GM18517 (cell line): ENCODE results near the gene TAT.

Source experiments
- ATAC-seq: cut with Tn5 transposase; IDR thresholded peaks from one replicate; pipeline ENCODE4 v1.9.1; 2021; ENCODE audit warnings: mild to moderate bottlenecking, moderate library complexity; ENCODE audit not compliant: unreplicated experiment

TAT gene

DNA sequence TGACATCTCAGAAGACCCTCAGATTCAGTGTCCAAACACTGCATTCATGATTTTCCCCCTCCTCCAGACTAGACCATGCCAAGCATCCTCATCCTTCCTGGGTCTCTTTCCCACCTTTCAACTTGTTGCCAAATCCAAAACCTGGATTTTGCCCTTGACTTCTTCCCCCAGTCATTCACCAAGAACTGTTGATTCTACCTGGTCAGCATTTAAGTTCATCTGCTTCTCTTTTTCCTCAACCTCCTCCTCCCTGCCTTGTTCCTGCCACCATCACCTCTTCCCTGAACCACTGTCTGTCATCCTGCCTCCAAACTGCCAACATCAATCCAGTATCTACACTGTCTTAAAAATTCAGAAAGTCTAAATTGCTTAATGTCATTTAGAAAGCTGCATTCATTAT is 29.7 kb downstream of the TAT start:
- ATAC-seq, result no peak

- no peak for ATAC-seq
Observed at GRCh38 chr16:71542377-71542776, 34.5 kb downstream of the TAT start.

GRCh38 chr16:71537643-71538042 is 39.2 kb downstream of the TAT start:
- no peak for ATAC-seq

DNA sequence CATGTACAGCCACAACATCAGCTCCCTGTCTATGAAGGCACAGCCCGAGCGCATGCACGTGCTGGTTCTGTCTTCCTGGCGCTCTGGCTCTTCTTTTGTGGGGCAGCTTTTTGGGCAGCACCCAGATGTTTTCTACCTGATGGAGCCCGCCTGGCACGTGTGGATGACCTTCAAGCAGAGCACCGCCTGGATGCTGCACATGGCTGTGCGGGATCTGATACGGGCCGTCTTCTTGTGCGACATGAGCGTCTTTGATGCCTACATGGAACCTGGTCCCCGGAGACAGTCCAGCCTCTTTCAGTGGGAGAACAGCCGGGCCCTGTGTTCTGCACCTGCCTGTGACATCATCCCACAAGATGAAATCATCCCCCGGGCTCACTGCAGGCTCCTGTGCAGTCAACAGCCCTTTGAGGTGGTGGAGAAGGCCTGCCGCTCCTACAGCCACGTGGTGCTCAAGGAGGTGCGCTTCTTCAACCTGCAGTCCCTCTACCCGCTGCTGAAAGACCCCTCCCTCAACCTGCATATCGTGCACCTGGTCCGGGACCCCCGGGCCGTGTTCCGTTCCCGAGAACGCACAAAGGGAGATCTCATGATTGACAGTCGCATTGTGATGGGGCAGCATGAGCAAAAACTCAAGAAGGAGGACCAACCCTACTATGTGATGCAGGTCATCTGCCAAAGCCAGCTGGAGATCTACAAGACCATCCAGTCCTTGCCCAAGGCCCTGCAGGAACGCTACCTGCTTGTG is 40.0 kb downstream of the TAT start:
- ATAC-seq, result no peak

- no peak for ATAC-seq
Observed at GRCh38 chr16:71532366-71532765, 44.5 kb downstream of the TAT start.

GRCh38 chr16:71528863-71529262 is 48.0 kb downstream of the TAT start:
- no peak for ATAC-seq

GRCh38 chr16:71528257-71528656 is 48.6 kb downstream of the TAT start:
- no peak for ATAC-seq

- ATAC-seq, result no peak
Observed at GRCh38 chr16:71526111-71526631, 50.7 kb downstream of the TAT start, which contains the start of gene CHST4. Gene CHST4 (plus strand): TSS chr16:71526426. CDS start chr16:71536678, 10,252 bp downstream.

GRCh38 chr16:71524566-71525553 is 52.0 kb downstream of the TAT start:
- no peak for ATAC-seq

DNA sequence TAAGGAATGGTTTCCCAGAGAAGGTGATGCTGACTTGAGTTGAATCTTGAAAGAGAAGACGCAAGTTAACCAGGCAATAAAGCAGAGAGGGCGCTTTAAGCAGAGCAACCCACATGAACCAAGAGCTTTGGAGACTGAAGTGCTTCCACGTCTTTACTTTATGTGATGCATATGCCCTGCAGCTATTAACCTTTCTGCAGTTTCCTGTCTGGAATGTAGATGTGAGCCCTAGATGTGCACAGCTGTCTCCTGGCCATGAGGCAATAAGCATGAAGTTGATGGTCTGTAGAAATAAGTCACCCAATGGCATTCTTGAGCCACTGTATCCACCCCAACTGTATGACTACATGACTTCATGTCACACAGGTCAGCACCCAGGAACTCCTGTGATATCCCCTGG is 56.3 kb downstream of the TAT start:
- no peak for ATAC-seq
